HG03196 (cell line): ENCODE measurements around the gene GCNT1.
"Not testable (repeated sequence)": the region's sequence is repeated elsewhere in the genome, so short reads cannot be mapped to it uniquely, and the experiment has no call there.

Experiments used
- ATAC-seq: cut with Tn5 transposase; IDR thresholded peaks from one replicate; pipeline ENCODE4 v1.9.1; 2021; ENCODE audit not compliant: unreplicated experiment

Gene GCNT1

DNA sequence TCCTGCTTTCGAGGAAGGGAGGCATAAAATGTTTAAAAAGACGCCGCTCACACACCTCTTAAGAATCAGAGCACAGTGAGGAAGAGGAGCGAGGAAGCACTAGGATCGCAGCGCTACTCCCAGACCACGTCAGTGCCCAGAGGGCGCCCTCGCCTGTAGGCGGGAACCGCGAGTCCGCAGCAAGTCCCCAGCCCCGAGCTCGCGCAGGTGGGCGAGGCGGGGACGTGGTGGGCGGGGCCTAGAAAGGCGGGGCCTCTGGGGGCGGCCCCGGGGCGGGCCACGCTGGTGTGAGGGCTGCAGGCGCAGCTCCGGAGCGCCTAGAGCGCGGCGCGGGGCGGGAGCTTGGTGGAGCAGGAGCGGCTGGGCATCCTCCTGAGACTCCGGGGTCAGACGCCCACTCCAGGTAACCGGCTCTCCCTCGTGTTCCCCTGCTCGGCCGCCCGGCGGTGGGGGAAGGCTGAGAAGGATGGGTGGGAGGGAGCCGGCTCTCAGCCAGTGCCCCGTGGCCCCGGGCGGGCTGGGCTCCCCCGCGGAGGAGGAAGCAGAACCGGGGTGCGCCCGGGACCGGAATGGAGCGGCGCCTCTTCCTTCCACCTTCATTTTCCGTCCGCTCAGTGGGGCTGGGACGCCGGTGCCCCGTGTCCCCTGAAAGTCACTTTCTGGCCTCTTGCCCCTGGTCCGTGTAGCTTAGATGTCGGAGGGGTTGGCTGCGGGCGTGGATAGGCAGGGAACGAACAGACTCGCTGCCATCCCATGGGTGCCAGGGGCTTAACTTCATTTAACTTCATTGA lies at the start of gene GCNT1:
TSS of gene GCNT1 (plus strand) at position 280 of the 791 bp plus-strand sequence. CDS start 43,200 bp downstream, outside the sequence.
- ATAC-seq, result peak; percentile 88

DNA sequence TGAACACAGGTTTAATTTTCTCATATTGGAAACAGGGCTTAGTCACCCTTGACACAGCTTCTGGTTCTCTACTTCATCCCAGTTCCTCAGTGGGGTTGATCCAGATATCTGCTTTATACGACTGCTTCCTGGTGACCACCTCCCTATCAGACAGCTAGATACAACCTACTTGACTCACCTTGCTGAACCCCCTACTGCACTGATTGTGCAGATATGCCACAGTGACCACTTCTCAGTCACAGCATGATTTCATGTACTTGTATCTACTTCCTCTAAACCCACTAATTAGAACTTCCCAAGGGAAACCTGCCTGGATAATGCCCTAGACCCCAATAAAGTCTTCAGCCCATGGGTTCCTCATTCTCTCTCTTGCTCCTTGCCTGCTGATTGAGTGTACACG lies 46.3 kb upstream of the GCNT1 start:
- no peak for ATAC-seq

DNA sequence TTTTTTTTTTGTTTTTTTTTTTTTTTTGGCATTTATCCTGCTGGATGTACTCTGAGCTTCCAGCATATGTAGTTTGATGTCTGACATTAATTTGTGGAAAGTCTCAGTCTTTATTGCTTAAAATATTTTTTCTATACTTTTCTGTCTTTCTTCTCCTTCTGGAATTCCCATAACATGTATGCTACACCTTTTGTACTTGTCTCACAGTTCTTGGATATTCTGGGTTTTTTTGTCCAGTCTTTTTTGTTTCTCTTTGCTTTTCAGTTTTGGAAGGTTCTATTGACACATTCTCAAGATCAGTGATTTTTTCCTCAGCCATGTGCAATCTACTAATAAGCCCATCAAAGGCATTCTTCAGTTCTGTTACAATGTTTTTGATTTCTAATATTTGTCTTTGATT lies 45.3 kb upstream of the GCNT1 start:
- no peak for ATAC-seq

DNA sequence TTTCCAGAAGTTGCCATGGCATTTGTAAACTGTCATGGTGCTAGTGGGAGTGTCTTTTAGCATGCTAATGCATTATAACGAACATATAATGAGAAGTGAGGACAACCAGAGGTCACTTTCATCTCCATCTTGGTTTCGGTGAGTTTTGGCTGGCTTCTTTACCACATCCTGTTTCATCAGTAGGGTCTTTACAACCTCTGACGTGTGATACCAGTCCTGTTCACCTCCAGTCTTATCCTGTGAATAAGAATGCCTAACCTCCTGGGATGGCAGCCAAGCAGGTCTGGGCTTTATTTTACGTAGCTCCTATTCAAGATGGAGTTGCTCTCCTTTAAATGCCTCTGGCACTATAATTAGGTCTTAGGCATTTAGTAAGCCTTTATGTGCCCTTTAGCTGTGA lies 44.3 kb upstream of the GCNT1 start:
- ATAC-seq, result peak; percentile 71

DNA sequence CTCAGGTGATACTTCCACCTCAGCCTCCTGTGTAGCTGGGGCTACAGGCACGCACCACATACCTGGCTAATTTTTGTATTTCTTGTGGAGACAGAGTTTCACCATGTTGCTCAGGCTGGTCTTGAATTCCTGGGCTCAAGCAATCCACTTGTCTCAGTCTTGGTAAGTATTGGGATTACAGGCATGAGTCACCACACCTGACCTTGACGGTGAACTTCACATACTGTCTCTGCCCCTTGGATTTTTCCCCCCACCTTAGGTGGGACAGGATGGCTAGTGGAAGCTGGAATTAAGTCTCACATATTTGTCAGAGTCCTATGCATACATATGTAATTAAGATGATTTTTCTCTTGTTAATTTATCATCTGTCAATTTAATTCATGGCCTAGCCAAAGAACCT lies 43.8 kb upstream of the GCNT1 start:
- no peak for ATAC-seq

DNA sequence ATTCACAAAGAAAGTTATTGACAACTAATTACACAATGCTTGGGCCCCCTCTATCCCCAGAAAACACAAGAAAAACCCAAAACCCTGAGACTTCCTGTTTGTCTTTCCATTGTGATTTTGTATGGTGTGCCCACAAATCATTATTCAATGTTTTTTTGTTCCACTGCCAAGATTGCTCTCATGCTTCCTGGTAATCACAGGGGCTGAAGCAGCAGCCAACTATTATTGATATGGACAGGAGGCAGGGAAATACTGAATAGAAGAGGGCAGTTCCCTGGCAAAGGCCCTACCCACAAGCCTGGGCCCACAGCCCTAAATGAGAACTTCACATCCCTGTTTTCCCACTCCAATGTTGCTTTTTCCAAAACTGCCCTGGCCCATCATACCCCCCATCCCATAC lies 43.3 kb upstream of the GCNT1 start:
- no peak for ATAC-seq

DNA sequence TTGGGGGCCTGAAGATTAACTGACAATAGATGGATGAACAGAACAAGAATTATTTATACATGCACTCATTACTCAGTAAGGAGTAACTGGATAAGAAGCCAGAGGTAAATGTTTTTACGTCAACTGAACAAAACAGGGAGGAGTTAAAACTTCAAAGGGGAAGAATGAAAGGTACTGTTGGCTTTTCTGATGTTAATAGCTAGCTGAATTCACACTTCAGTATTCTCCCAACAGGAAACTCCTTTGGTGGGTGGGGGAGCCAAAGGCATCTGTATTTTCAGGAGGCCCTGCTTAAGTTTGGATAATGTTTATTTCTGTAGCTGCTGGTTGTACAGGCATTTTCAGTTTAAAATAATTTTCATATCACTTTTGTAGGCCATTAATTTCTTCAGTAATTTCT lies 41.6 kb upstream of the GCNT1 start:
- no peak for ATAC-seq

DNA sequence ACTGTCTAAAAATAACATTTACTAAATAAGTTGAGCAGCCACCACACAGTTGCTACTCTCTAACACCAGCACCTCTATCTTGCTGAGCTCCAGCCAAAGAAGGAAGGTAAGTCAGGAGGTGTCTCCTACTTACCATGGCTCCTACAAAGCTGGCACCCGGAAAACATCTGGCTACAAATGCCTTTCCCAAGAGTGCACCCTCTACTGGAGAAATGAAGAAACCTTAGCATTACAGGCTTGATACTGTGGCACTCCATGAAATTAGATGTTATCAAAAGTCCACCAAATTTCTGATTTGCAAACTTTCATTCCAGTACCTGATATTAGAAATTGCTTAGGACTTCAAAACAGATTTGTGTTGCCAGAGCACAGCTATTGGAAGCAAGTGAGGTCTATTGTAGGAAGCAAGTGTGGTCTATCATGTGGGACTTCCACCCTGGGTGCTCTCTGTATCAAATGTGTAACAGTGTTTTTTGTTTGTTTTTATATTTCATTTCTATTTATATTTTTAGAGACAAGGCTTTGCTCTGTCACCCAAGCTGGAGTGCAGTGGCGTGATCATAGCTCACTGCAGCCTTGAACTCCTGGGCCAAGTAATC lies 39.1 kb upstream of the GCNT1 start:
- no peak for ATAC-seq

DNA sequence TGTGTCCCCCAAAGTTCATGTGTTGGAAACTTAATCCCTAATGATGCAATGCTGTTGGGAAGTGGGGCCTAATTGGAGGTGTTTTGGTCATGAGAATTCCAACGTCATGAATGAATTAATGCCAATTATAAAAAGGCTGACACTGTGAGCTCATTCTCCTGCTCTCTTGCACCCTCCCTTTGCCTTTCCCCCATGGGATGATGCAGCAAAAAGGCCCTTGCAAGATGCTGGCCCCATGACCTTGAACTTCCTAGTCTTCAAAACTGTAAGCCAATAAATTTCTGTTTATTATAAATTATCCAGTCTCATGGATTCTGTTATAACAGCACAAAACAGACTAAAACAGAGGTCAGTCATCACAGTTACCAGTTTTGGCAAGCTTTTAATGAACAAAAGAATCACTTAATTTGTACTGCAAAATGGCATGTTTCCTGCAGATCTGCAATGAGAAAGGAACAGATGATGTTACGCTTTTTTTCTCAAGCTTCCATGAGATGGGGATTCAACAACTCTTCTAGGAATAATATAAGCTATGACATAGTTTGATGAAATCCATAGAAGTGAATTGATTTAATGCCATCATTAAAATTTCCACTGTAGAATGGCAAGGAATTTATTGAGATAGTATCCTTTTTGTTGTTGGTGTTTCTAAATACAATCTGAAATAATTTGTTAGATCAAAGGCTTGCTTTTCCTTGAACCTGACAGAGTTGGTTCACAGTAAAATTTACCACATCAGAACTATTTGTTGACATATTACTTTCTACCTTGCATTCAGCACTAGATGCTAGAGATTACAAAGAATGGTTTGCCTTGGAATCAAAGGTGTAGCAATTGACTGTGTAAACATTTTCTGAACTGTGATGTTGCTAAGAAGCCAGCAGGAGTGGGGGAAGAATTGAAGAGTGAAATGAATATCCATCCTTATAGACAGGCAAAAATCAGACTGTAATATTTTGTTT lies 35.5 kb upstream of the GCNT1 start:
- no peak for ATAC-seq

DNA sequence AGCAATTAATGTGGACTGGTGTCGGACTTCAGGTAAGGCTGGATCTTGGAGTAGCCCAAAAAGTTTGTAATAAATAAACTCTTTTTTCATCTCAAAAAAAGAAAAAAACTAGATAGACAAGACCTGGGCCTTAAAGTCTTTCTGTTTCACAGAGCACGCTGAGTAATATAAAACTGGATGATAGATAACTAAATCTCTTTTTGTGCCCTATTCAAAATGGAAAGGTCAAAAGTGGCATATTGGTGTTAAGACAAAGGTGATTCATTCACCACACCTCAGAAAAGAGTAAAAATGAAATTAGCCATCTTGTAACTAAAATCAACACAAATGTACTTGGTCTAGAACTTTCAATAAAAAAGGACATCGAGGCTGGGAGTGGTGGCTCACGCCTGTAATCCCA lies 34.5 kb upstream of the GCNT1 start:
- no peak for ATAC-seq

DNA sequence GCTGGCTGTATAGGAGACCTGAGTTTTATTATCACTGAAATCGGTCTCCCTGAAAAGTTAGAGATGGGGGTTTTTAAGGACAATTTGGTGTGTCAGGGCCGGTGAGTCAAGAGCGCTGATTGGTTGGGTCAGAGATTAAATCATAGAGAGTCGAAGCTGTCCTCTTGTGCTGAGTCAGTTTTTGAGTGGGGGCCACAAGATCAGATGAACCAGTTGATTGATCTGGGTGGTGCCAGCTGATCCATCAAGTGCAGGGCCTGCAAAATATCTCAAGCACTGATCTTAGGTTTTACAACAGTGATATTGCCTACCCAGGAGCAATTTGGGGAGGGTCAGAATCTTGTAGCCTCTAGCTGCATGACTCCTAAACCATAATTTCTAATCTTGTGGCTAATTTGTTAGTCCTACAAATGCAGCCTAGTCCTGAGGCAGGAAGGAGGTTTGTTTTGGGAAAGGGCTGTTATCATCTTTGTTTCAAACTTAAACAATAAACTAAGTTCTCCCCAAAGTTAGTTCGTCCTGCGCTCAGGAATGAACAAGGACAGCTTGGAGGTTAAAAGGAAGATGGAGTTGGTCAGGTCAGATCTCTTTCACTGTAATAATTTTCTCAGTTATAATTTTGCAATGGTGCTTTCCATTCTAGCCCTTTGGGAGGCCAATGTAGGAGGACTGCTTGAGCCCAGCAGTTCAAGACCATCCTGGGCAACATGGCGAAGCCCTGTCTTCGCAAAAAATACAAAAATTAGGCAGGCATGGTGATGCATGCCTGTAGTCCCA lies 33.1 kb upstream of the GCNT1 start:
- ATAC-seq, result no peak

DNA sequence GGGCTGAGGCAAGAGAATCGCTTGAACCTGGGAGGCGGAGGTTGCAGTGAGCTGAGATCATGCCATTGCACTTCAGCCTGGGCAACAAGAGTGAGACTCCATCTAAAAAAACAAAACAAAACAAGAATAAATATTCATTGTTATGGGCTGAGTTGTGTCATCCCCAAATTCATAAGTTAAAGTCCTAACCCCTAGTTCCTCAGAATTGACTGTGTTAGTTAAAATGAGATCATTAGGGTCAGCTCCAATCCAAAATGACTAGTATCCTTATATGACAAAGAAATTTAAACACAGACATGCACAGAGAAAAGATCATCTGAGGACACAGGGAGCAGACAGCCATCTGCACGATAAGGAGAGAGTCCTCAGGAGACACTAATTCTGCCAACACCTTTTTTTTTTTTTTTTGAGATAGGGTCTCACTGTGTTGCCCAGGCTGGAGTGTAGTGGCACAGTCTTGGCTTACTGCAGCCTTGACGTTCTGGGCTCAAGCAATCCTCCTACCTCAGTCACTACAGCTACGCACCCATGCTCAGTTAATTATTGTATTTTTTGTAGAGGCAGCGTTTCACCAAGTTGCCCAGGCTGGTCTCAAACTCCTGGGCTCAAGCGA lies 32.1 kb upstream of the GCNT1 start:
- ATAC-seq, result no peak

DNA sequence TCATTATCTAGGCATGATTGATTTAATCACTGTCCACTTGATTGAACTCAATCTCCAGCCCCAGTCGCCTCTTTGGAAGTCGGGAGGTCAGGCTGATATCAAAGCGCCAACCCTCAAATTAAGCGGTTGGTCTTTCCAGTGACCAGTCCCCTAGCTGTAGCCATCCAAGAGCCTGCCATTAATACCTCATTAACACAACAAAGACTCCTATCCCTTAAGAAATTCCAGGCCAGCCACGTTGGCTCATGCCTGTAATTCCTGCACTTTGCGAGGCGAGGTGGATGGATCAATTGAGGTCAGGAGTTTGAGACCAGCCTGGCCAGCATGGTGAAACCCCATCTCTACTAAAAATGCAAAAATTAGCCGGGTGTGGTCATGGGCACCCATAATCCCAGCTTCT lies 27.4 kb upstream of the GCNT1 start:
- no peak for ATAC-seq

DNA sequence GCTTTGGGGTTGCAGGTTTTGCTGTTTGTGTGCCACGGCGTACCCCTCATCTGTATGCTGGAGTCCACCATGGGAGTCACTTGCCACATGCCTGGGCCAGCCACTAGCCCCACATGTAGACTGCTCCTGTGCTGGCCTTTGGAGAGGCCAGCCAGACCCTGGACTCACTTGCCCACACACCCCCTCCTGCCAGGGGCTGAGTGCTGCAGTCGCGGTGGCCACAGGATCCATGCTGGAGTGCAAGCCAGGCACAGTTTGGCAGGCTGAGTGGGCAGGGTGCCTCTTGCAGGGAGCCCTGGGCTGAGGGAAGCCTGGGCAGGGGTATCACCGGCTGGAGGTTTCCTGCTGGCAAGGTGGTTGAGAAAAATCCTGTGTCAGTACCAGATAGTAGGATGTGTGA lies 25.6 kb upstream of the GCNT1 start:
- ATAC-seq, result no peak

DNA sequence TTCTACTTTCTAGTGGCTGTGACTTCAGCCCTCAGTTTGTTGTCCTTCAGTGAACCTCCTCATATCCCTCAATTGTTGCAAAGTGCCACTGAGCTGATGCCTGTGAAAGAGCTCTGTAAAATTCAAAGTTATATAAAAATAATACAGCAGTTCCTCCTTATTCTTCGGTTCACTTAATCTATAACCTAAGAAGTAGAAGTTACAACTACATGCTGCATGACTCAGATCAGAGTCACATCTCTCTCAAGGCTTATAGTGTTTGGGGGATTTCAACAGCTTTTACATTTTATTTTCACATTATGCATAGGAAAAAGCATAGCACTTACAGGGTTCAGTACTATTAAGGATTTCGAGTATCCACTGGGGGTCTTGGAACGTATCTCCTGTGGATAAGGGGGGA lies 25.1 kb upstream of the GCNT1 start:
- no peak for ATAC-seq

DNA sequence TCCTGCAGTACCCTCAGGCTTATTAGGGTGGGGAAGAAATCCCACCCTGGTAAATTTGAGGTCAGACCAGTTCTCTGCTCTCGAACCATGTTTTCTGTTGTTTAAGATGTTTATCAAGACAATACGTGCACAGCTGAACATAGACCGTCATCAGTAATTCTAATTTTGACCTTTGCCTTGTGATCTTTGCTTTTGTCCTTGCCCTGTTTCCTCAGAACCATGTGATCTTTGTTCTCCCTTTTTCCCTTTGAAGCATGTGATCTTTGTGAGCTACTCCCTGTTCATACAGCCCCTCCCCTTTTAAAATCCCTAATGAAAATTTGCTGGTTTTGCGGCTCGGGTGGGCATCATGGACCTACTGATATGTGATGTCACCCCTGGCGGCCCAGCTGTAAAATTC lies 24.1 kb upstream of the GCNT1 start:
- not testable (repeated sequence) for ATAC-seq

DNA sequence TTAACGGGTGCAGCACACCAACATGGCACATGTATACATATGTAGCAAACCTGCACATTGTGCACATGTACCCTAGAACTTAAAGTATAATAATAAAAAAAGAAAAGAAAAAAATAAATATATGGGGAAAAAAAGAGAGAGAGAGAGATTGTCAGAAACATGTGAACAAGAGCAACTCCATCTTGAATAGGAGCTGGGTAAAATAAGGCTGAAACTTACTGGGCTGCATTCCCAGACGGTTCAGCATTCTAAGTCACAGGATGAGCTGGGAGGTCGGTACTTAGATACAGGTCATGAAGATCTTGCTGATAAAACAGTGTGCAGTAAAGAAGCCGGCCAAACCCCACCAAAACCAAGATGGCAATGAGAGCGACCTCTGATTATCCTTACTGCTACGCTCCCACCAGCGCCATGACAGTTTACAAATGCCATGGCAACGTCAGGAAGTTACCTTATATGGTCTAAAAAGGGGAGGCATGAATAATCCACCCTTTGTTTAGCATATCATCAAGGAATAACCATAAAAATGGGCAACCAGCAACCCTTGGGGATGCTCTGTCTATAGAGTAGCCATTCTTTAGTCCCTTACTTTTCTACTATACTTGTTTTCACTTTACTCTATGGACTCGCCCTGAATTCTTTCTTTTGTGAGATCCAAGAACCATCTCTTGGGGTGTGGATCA lies 21.8 kb upstream of the GCNT1 start:
- not testable (repeated sequence) for ATAC-seq

DNA sequence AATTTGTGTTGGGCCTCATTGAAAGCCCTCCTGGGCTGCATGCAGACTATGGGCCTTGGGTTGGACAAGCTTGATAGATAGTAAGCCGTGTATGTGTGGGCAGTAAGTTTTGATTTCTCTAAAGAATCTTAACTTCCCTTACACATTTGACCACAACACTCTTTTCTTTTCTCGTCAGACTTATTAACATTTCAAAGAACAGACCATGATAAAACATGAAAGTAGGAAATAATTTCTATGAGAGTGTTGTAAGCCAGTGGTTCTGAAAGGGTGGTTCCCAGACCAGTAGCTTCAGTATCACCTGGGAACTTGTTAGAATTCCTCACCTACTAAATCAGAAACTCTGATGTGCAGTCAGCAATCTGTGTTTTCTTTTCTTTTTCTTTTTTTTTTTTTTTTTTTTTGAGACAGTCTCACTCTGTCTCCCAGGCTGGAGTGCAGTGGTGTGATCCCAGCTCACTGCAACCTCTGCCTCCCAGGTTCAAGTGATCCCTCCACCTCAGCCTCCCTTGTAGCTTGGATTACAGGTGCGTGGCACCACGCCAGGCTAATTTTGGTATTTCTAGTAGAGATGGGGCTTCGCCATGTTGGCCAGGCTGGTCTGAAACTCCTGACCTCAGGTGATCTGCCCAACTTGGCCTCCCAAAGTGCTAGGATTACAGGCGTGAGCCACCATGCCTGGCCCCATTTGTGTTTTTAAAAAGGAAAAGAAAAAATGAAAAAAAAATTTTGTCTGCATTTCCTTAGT lies 20.0 kb upstream of the GCNT1 start:
- peak; percentile 63 for ATAC-seq
